Stimulated activated CD8-positive, alpha-beta memory T cell treated with anti-CD3 and anti-CD28 coated beads, Interleukin-15, amount 100 ng/mL, for 48 hours (primary cell): ENCODE measurements around the gene MUC22.
"Not testable (repeated sequence)": the region's sequence is repeated elsewhere in the genome, so short reads cannot be mapped to it uniquely, and the experiment has no call there.

Experiments used
- DNase-seq, 2 donors: peaks; one replicate each; pipeline ENCODE4 v3.0.0-alpha.2; 2020; ENCODE audit warnings: low read depth in 2 of 2

MUC22 gene

GRCh38 chr6:31010393-31011060 lies at the start of gene MUC22:
Gene MUC22, plus strand, starts transcription at chr6:31010474. Its CDS starts 233 bp downstream, at chr6:31010707.
- DNase-seq = no peak

GRCh38 chr6:30960907-30961673 lies 49.2 kb upstream of the MUC22 start:
- no peak for DNase-seq

- DNase-seq = no peak
Measured at GRCh38 chr6:30962716-30963115, 47.6 kb upstream of the MUC22 start.

- DNase-seq = no peak
Measured at GRCh38 chr6:30963641-30964040, 46.6 kb upstream of the MUC22 start.

GRCh38 chr6:30964075-30964474 lies 46.2 kb upstream of the MUC22 start:
- DNase-seq = no peak

GRCh38 chr6:30965140-30965601 lies 45.1 kb upstream of the MUC22 start:
- no peak for DNase-seq

GRCh38 chr6:30966154-30966553 lies 44.1 kb upstream of the MUC22 start:
- no peak for DNase-seq

GRCh38 chr6:30969171-30969570 lies 41.1 kb upstream of the MUC22 start:
- DNase-seq = not testable (repeated sequence)

- no peak for DNase-seq
Measured at GRCh38 chr6:30970946-30971345, 39.3 kb upstream of the MUC22 start.

GRCh38 chr6:30972816-30973215 lies 37.5 kb upstream of the MUC22 start:
- no peak for DNase-seq

GRCh38 chr6:30974490-30975252 lies 35.6 kb upstream of the MUC22 start:
- DNase-seq = no peak

GRCh38 chr6:30979141-30979540 lies 31.1 kb upstream of the MUC22 start:
- DNase-seq = no peak

GRCh38 chr6:30979690-30980089 lies 30.6 kb upstream of the MUC22 start:
- no peak for DNase-seq

- DNase-seq = no peak
Measured at GRCh38 chr6:30981942-30982772, 28.1 kb upstream of the MUC22 start.

GRCh38 chr6:30983439-30983838 lies 26.8 kb upstream of the MUC22 start, which contains the start of gene MUC21:
Gene MUC21, plus strand, starts transcription at chr6:30983718. Its CDS starts 241 bp downstream, at chr6:30983959.
- DNase-seq = no peak

- DNase-seq = no peak
Measured at GRCh38 chr6:30985490-30985889, 24.8 kb upstream of the MUC22 start.

- DNase-seq = no peak
Measured at GRCh38 chr6:30987304-30987703, 23.0 kb upstream of the MUC22 start.

GRCh38 chr6:30988209-30988825 lies 22.0 kb upstream of the MUC22 start:
- no peak for DNase-seq

GRCh38 chr6:30990422-30991086 lies 19.7 kb upstream of the MUC22 start:
- DNase-seq = no peak

GRCh38 chr6:30991891-30992290 lies 18.4 kb upstream of the MUC22 start:
- no peak for DNase-seq
